Choroid plexus epithelial cell (primary cell): ENCODE results near the gene CRIP1.

Experiments used
- DNase-seq: peaks from one replicate; pipeline ENCODE4 v3.0.0-alpha.2; 2010; ENCODE audit warnings: low read depth
- H3K4me3 ChIP-seq: 2 replicates; pipeline ENCODE4 v1.5.1; 2011; ENCODE audit warnings: low read depth, mild to moderate bottlenecking, control low read depth, low read length, moderate library complexity
- CTCF ChIP-seq: conservative IDR thresholded peaks from 2 replicates; pipeline ENCODE4 v1.5.1; 2011; ENCODE audit warnings: low read depth, mild to moderate bottlenecking, control low read depth, inconsistent platforms, low read length, moderate library complexity

The CRIP1 gene

GRCh38 chr14:105479431-105480158 lies 7.1 kb upstream of the CRIP1 start:
- DNase-seq, result no peak

GRCh38 chr14:105480199-105480746 lies 6.4 kb upstream of the CRIP1 start:
- DNase-seq, result no peak
- TF ChIP-seq CTCF, result no peak
- no peak overlapping the region for H3K4me3 ChIP-seq

More at GRCh38 chr14:105479431-105480158, 7.1 kb upstream of the CRIP1 start:
- TF ChIP-seq CTCF, result no peak
- no peak overlapping the region for H3K4me3 ChIP-seq

GRCh38 chr14:105480807-105481801 lies 5.6 kb upstream of the CRIP1 start:
- peak; percentile 88 for DNase-seq
- H3K4me3 ChIP-seq, result peak overlapping the region; percentile 59
- peak; percentile 95 for TF ChIP-seq CTCF

GRCh38 chr14:105481886-105482457 lies 4.7 kb upstream of the CRIP1 start:
- peak overlapping the region; percentile 59 for H3K4me3 ChIP-seq
- peak; percentile 99 for DNase-seq
- peak; percentile 41 for TF ChIP-seq CTCF

- TF ChIP-seq CTCF, result no peak
- no peak for DNase-seq
- H3K4me3 ChIP-seq, result no peak overlapping the region
Measured at GRCh38 chr14:105482486-105483110, 4.1 kb upstream of the CRIP1 start.

GRCh38 chr14:105483300-105484068 lies 3.2 kb upstream of the CRIP1 start:
- TF ChIP-seq CTCF, result no peak
- DNase-seq, result no peak
- H3K4me3 ChIP-seq, result no peak overlapping the region
